Esophagus (tissue), 2 donors: ENCODE measurements around the gene SOX8. TPM values are rescaled to one million over a fixed set of nuclear protein-coding genes. Genes with fewer than 3 reads are reported as not detected.

Experiments used
- H3K27ac ChIP-seq, 2 donors: one replicate each; pipeline ENCODE4 v1.5.1; 2013; ENCODE audit warnings: low read depth in 2 of 2, mild to moderate bottlenecking in 2 of 2, inconsistent platforms in 1 of 2, low read length in 1 of 2, moderate library complexity in 1 of 2
- H3K27me3 ChIP-seq, 2 donors: one replicate each; pipeline ENCODE4 v1.6.1; 2013; ENCODE audit warnings: low read length in 2 of 2, control low read depth in 1 of 2, mild to moderate bottlenecking in 1 of 2; ENCODE audit not compliant: insufficient read depth in 2 of 2, control insufficient read depth in 1 of 2
- H3K36me3 ChIP-seq, 2 donors: one replicate each; pipeline ENCODE4 v1.6.1; 2013; ENCODE audit warnings: low read length in 1 of 2; ENCODE audit not compliant: control insufficient read depth in 2 of 2, insufficient read depth in 2 of 2
- H3K4me1 ChIP-seq, 2 donors: one replicate each; pipeline ENCODE4 v1.6.1; 2013; ENCODE audit warnings: low read length in 1 of 2; ENCODE audit not compliant: control insufficient read depth in 2 of 2, insufficient read depth in 2 of 2
- H3K4me3 ChIP-seq, 2 donors: one replicate each; pipeline ENCODE4 v1.5.1; 2013; ENCODE audit warnings: low read length in 2 of 2, mild to moderate bottlenecking in 2 of 2, low read depth in 1 of 2, moderate library complexity in 1 of 2
- H3K9me3 ChIP-seq, 2 donors: one replicate each; pipeline ENCODE4 v1.6.1; 2013; ENCODE audit warnings: mild to moderate bottlenecking in 2 of 2, low read depth in 1 of 2, low read length in 1 of 2, moderate library complexity in 1 of 2; ENCODE audit not compliant: control insufficient read depth in 2 of 2, insufficient read depth in 1 of 2
- WGBS, 2 donors: extraction: QIAGEN DNeasy Blood & Tissue Kit; methylation state at CpG; one replicate each; pipeline ENCODE4 v1.1.7; 2013; 5-methylcytosine and 5-hydroxymethylcytosine counted together
- polyA plus RNA-seq, 2 donors: library from polyadenylated mRNA; stranded (reverse); fragments of 200-250 nt; gene quantifications; one replicate each; pipeline ENCODE4 v1.2.3, GENCODE V29; 2013
- donor health status: healthy with polysubstance abuse.
- donor health status: Bipolar disorder and iron deficiency.

Gene SOX8
- polyA plus RNA-seq, 2 donors, result 0.18 to 0.25 TPM

DNA sequence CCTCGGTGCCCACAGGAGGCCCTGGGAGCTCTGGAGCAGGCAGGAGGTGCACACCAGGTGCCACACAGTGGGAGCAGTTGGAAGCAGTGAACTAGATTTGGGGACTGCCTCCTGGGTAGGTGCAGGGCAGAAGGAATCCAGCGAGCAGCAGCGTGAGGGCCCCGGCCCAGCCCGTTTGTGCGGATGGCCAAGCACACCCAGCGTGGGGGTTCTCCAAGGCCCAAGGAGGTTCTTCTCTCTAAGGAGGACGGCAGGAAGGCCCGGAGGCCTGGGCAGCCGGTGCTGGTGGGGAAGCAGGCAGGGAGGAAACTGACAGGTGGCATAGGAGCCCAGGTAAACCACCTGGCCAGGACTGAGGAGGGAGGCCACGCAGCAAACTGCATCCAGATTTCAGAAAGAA, 17.0 kb downstream of the SOX8 start:
- Histone ChIP-seq H3K4me1 (peaks cover 0 to 13% of the 10 kb centered on the region in 2 donors), H3K4me3 (no peak overlapping the region), H3K36me3 (no peaks in the 10 kb centered on the region), H3K27ac (no peak overlapping the region), H3K9me3 (peaks cover 4 to 21% of the 10 kb centered on the region in 2 donors), H3K27me3 (peaks cover 0 to 7% of the 10 kb centered on the region in 2 donors)
- WGBS, 2 donors, result 87 to 89% methylated on average over 11 of the region's 11 CpGs

GRCh38 chr16:999677-1000076, 18.1 kb downstream of the SOX8 start:
- peaks cover 4 to 17% of the 10 kb centered on the region in 2 donors for H3K9me3 ChIP-seq
- no peaks in the 10 kb centered on the region for H3K36me3 ChIP-seq
- H3K27me3 ChIP-seq, result peaks cover 0 to 7% of the 10 kb centered on the region in 2 donors
- peaks cover 0 to 15% of the 10 kb centered on the region in 2 donors for H3K4me1 ChIP-seq
- WGBS, 2 donors, result 80 to 84% methylated on average over 8 to 11 of the region's 11 CpGs
- H3K4me3 ChIP-seq, result no peak overlapping the region
- H3K27ac ChIP-seq, result no peak overlapping the region

DNA sequence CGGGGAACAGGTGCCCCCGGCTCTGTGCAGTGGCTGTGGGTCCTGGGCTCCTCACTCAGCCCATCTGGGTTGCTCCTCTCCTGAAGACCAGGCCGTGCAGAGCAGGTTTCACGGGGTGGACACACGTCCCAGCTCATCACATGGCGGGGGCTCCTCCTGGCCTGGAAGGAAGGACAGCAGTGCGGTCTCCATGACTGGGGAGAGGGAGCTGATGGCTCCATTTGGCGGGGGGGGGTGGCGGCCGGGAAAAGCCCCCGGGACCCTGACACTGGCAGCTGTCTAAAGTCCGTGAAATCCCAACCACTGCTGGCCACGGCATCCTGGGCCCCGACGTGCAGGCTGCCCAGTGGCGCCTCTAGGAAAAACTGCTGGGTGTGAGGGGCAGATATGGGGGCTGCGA, 19.0 kb downstream of the SOX8 start:
- H3K9me3 ChIP-seq, result peaks cover 0 to 9% of the 10 kb centered on the region in 2 donors
- H3K27me3 ChIP-seq, result peaks cover 0 to 7% of the 10 kb centered on the region in 2 donors
- no peaks in the 10 kb centered on the region for H3K36me3 ChIP-seq
- peaks cover 0 to 15% of the 10 kb centered on the region in 2 donors for H3K4me1 ChIP-seq
- no peak overlapping the region for H3K27ac ChIP-seq
- WGBS, 2 donors, result 87 to 88% methylated on average over 17 of the region's 17 CpGs
- no peak overlapping the region for H3K4me3 ChIP-seq

GRCh38 chr16:1001096-1001495, 19.5 kb downstream of the SOX8 start:
- Histone ChIP-seq H3K9me3 (peaks cover 0 to 4% of the 10 kb centered on the region in 2 donors), H3K27ac (no peak overlapping the region), H3K36me3 (no peaks in the 10 kb centered on the region), H3K27me3 (peaks cover 0 to 7% of the 10 kb centered on the region in 2 donors), H3K4me3 (no peak overlapping the region), H3K4me1 (peaks cover 0 to 15% of the 10 kb centered on the region in 2 donors)
- 90 to 94% methylated on average over 11 of the region's 11 CpGs for WGBS, 2 donors

GRCh38 chr16:1002399-1003166, 21.0 kb downstream of the SOX8 start:
- Histone ChIP-seq H3K4me1 (peaks cover 0 to 21% of the 10 kb centered on the region in 2 donors), H3K36me3 (no peaks in the 10 kb centered on the region), H3K9me3 (no peaks in the 10 kb centered on the region), H3K27me3 (no peaks in the 10 kb centered on the region), H3K4me3 (no peak overlapping the region), H3K27ac (no peak overlapping the region)
- WGBS, 2 donors, result 52 to 61% methylated on average over 46 of the region's 46 CpGs

DNA sequence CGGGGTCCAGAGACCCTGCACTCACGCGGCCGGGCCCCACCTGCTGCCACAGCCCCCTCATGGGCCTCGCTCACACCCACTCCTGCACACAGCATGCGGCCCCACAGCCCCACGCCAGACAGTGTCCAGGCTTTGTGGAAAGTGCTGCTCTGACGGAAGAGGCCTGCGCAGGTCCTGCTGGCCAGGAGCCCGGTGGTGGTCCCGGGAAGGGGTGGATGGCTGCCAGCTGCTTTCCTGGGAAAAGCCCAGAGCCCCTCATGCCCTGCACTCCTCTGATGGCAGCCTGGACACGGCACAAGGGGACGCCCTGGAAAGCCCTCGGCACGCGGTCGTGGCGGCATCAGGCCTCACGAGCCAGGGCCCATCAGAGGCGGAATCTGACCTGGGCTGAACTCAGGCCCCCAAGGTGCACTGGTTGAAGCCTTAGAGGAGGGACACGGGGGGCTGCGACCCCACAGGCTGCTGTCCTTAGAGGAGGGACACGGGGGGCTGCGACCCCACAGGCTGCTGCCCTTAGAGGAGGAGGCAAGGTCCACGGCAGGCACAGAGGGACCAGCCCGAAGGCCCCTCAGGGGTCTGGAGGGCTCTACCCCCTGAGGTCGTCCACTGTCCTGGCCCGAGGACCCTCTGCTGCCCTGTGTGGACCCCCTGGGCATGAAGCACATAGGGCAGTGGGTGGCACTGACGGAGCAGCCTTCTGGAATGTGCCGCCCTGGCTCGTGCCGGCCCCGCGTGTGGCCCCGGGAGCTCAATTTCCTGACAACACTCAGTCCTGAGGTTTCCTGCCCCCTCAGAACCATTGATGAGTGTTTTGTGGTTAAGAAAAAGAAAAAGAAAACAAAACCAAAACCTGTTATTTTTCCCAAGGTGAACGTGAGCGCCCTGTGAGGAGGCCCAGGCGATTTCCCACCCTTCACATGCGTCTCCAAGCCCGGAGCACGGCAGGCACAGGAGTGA, 22.1 kb downstream of the SOX8 start:
- no peaks in the 10 kb centered on the region for H3K36me3 ChIP-seq
- no peaks in the 10 kb centered on the region for H3K27me3 ChIP-seq
- H3K4me3 ChIP-seq, result no peak overlapping the region
- WGBS, 2 donors, result 74 to 75% methylated on average over 38 to 41 of the region's 41 CpGs
- peaks cover 0 to 22% of the 10 kb centered on the region in 2 donors for H3K4me1 ChIP-seq
- no peaks in the 10 kb centered on the region for H3K9me3 ChIP-seq
- H3K27ac ChIP-seq, result no peak overlapping the region

GRCh38 chr16:1005286-1005685, 23.7 kb downstream of the SOX8 start:
- Histone ChIP-seq H3K27me3 (peaks cover 0 to 5% of the 10 kb centered on the region in 2 donors), H3K36me3 (no peaks in the 10 kb centered on the region), H3K9me3 (no peaks in the 10 kb centered on the region), H3K27ac (no peak overlapping the region), H3K4me1 (peaks cover 0 to 22% of the 10 kb centered on the region in 2 donors), H3K4me3 (no peak overlapping the region)
- whole genome bisulfite sequencing, 2 donors, result 83 to 84% methylated on average over 11 of the region's 11 CpGs

GRCh38 chr16:1006781-1007180, 25.2 kb downstream of the SOX8 start:
- Histone ChIP-seq H3K36me3 (no peaks in the 10 kb centered on the region), H3K4me3 (no peak overlapping the region), H3K27ac (no peak overlapping the region), H3K4me1 (peaks cover 0 to 22% of the 10 kb centered on the region in 2 donors), H3K9me3 (no peaks in the 10 kb centered on the region), H3K27me3 (peaks cover 0 to 5% of the 10 kb centered on the region in 2 donors)
- 88 to 89% methylated on average over 25 of the region's 25 CpGs for WGBS, 2 donors

DNA sequence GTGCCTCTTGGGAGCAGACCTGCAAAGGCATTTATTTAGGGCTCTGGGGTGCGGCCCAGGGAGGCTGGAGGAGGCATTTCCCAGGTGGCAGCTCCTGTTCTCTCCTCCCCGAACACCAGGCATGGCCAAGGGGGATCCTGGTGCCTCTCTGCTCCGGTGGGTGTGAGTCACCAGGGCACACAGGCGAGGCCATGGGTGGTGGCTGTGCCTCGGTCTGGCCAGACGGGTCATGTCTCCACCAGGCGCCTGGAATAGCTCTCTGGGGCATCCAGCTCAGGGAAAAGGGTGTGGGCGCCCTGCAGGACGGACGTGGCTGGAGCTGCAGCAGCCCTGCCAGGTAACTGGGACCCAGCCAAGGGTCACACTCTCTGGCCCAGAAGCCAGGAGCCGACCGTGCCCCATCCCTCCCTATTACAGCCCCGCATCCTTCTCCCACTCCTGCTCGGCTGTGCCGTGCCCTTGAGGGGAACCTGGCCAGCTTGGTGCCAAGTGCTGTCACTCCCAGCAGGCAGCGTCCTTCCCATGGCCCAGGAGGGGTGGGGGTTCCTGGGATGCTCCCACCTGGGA, 25.8 kb downstream of the SOX8 start:
- 55 to 58% methylated on average over 16 of the region's 16 CpGs for WGBS, 2 donors
- Histone ChIP-seq H3K4me1 (peaks cover 0 to 21% of the 10 kb centered on the region in 2 donors), H3K27ac (no peak overlapping the region), H3K9me3 (no peaks in the 10 kb centered on the region), H3K4me3 (no peak overlapping the region), H3K36me3 (no peaks in the 10 kb centered on the region), H3K27me3 (peaks cover 0 to 5% of the 10 kb centered on the region in 2 donors)
